T47D (cell line): Measurements from ENCODE around the gene FABP3.
A peak's percentile ranks its signal among the peaks of the same experiment; 100 is the strongest.
"Not testable (repeated sequence)": the region's sequence is repeated elsewhere in the genome, so short reads cannot be mapped to it uniquely, and the experiment has no call there.

ENCODE experiments used
- DNase-seq, 2 experiments: peaks; one replicate each; pipeline versions ENCODE4 v3.0.0 to v3.0.0-alpha.2; 2011 to 2012; ENCODE audit warnings: low read depth in 1 of 2, low spot score in 1 of 2
- JUND ChIP-seq: IDR thresholded peaks from 2 replicates; pipeline ENCODE4 v1.6.1; 2012; ENCODE audit warnings: low read depth
- in situ Hi-C: cut with HindIII; loops from 2 replicates; pipeline ENCODE4 v1.10.0; 2016; ENCODE audit warnings: low sequenced_read_pairs, low pct_unique_long_range_greater_than_20kb

The FABP3 gene

GRCh38 chr1:31393463-31393862 lies 20.6 kb upstream of the FABP3 start:
- in situ Hi-C loops = no loop called here
- no peak for TF ChIP-seq JUND

GRCh38 chr1:31390071-31390470 lies 17.2 kb upstream of the FABP3 start:
- TF ChIP-seq JUND = no peak
- in situ Hi-C loops = no loop called here
- DNase-seq = peak; percentile 59 to 85

More at GRCh38 chr1:31393463-31393862, 20.6 kb upstream of the FABP3 start:
- DNase-seq = no peak

GRCh38 chr1:31389616-31390015 lies 16.7 kb upstream of the FABP3 start:
- in situ Hi-C loops = no loop called here
- no peak for DNase-seq
- TF ChIP-seq JUND = no peak

- no peak for TF ChIP-seq JUND
- no peak for DNase-seq
- in situ Hi-C loops = no loop called here
Measured at GRCh38 chr1:31387612-31388011, 14.7 kb upstream of the FABP3 start.

GRCh38 chr1:31386576-31387243 lies 13.8 kb upstream of the FABP3 start:
- DNase-seq, in situ Hi-C loops: not testable (repeated sequence)

GRCh38 chr1:31383967-31384366 lies 11.1 kb upstream of the FABP3 start:
- in situ Hi-C loops = no loop called here
- TF ChIP-seq JUND = no peak
- DNase-seq = no peak

- in situ Hi-C loops = no loop called here
- DNase-seq = no peak
- no peak for TF ChIP-seq JUND
Measured at GRCh38 chr1:31382379-31382989, 9.6 kb upstream of the FABP3 start.

GRCh38 chr1:31381394-31382294 lies 8.8 kb upstream of the FABP3 start:
- TF ChIP-seq JUND = no peak
- in situ Hi-C loops = no loop called here
- DNase-seq = no peak

- no peak for TF ChIP-seq JUND
- DNase-seq = no peak
- in situ Hi-C loops = no loop called here
Measured at GRCh38 chr1:31380181-31380580, 7.3 kb upstream of the FABP3 start.

GRCh38 chr1:31378001-31378400 lies 5.1 kb upstream of the FABP3 start:
- no peak for DNase-seq
- no peak for TF ChIP-seq JUND
- in situ Hi-C loops = no loop called here

GRCh38 chr1:31377364-31377863 lies 4.5 kb upstream of the FABP3 start:
- in situ Hi-C loops = no loop called here
- DNase-seq = no peak

GRCh38 chr1:31376375-31377134 lies 3.7 kb upstream of the FABP3 start:
- in situ Hi-C loops = no loop called here
- DNase-seq = no peak
- TF ChIP-seq JUND = no peak

More at GRCh38 chr1:31377364-31377863, 4.5 kb upstream of the FABP3 start:
- TF ChIP-seq JUND = no peak
